Nephron progenitor cell (in vitro differentiated cells): ENCODE measurements around the gene FIGN.

Experiments used
- DNase-seq: peaks from one replicate; pipeline ENCODE4 v3.0.0; 2021
- H3K27ac Mint-ChIP-seq: 2 replicates; pipeline ENCODE4 v1.8.0; 2021; ENCODE audit warnings: mild to moderate bottlenecking, moderate library complexity, mixed read lengths
- H3K27me3 Mint-ChIP-seq: 2 replicates; pipeline ENCODE4 v1.8.0; 2021; ENCODE audit warnings: mild to moderate bottlenecking, low read depth, mixed read lengths; ENCODE audit not compliant: poor library complexity
- H3K36me3 Mint-ChIP-seq: 2 replicates; pipeline ENCODE4 v1.8.0; 2021; ENCODE audit warnings: low read depth, mixed read lengths
- H3K4me1 Mint-ChIP-seq: 2 replicates; pipeline ENCODE4 v1.8.0; 2021; ENCODE audit warnings: mixed read lengths
- H3K4me3 Mint-ChIP-seq: 2 replicates; pipeline ENCODE4 v1.8.0; 2021; ENCODE audit warnings: mild to moderate bottlenecking, moderate library complexity, mixed read lengths
- H3K9me3 Mint-ChIP-seq: 2 replicates; pipeline ENCODE4 v1.8.0; 2021; ENCODE audit warnings: mild to moderate bottlenecking, moderate library complexity, mixed read lengths
- TF ChIP-seq, protein P1 (sequence below): fragments of 200-600 bp; sonication (generic); IDR thresholded peaks from 2 replicates; pipeline ENCODE4 v1.5.0; 2021; ENCODE audit warnings: antibody characterized with exemption

The FIGN gene

DNA sequence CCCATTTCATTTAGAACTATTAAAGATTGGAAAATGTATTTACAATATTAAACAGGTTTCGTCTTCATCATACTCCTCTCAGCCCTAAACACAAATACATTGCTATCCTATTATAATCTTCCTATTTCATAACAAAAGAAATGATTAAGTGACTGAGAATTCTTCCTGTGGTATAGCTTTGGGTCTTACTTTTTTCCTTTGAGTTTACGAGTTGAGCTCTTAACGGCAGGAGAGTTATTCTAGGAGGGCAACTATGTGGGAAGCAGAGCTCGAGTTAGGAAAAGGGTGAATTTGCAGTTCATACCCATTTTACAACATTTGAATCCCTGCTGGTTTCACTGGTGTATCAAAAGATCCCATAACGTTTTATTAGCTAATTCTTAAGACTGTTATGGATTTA is 105.0 kb downstream of the FIGN start:
- DNase-seq = no peak
- H3K4me1 Mint-ChIP-seq = no peaks in the 10 kb centered on the region
- peaks cover 5% of the 10 kb centered on the region for H3K36me3 Mint-ChIP-seq
- H3K9me3 Mint-ChIP-seq = no peaks in the 10 kb centered on the region
- H3K27ac Mint-ChIP-seq = no peak overlapping the region
- TF ChIP-seq, protein P1, sequence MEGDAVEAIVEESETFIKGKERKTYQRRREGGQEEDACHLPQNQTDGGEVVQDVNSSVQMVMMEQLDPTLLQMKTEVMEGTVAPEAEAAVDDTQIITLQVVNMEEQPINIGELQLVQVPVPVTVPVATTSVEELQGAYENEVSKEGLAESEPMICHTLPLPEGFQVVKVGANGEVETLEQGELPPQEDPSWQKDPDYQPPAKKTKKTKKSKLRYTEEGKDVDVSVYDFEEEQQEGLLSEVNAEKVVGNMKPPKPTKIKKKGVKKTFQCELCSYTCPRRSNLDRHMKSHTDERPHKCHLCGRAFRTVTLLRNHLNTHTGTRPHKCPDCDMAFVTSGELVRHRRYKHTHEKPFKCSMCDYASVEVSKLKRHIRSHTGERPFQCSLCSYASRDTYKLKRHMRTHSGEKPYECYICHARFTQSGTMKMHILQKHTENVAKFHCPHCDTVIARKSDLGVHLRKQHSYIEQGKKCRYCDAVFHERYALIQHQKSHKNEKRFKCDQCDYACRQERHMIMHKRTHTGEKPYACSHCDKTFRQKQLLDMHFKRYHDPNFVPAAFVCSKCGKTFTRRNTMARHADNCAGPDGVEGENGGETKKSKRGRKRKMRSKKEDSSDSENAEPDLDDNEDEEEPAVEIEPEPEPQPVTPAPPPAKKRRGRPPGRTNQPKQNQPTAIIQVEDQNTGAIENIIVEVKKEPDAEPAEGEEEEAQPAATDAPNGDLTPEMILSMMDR = no peak
- H3K27me3 Mint-ChIP-seq = no peaks in the 10 kb centered on the region
- H3K4me3 Mint-ChIP-seq = no peak overlapping the region

DNA sequence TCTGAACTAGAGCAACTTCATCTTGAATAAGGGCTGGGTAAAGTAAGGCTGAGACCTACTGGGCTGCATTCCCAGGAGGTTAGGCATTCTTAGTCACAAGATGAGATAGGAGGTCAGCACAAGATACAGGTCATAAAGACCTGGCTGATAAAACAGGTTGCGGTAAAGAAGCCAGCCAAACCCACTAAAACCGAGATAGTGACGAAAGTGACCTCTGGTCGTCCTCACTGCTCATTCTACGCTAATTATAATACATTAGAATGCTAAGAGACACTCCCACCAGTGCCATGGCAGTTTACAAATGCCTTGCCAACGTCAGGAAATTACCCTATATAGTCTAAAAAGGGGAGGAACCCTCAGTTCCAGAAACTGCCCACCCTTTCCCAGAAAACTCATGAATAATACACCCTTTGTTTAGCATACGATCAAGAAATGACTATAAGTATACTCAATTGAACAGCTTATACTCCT is 109.1 kb downstream of the FIGN start:
- Mint-ChIP-seq H3K27ac (no peak overlapping the region), H3K4me1 (peaks cover 7% of the 10 kb centered on the region), H3K27me3 (no peaks in the 10 kb centered on the region), H3K9me3 (no peaks in the 10 kb centered on the region), H3K4me3 (no peak overlapping the region), H3K36me3 (no peaks in the 10 kb centered on the region)
- DNase-seq = no peak
- TF ChIP-seq, protein P1 = no peak

DNA sequence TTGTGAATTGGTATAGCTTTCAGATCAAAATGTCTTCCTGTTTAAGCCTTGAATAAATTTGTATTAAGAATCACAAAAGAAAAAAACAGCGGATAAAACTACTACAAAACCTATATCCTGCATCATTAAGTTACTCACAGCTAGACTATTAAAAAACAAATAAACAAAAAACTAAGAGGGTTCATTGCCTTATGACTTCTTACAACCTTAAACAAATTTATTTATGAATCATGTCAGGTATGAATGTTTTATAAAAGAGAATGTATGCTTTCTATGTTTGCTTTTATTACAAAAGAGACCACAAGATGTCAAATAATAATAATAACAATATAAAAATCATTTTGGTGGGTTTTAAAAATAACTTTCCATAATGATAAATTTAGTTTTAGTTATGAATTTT is 109.6 kb downstream of the FIGN start:
- Mint-ChIP-seq H3K36me3 (no peaks in the 10 kb centered on the region), H3K4me1 (peaks cover 7% of the 10 kb centered on the region), H3K4me3 (no peak overlapping the region), H3K27me3 (no peaks in the 10 kb centered on the region), H3K9me3 (no peaks in the 10 kb centered on the region), H3K27ac (no peak overlapping the region)
- TF ChIP-seq, protein P1 = no peak
- no peak for DNase-seq

DNA sequence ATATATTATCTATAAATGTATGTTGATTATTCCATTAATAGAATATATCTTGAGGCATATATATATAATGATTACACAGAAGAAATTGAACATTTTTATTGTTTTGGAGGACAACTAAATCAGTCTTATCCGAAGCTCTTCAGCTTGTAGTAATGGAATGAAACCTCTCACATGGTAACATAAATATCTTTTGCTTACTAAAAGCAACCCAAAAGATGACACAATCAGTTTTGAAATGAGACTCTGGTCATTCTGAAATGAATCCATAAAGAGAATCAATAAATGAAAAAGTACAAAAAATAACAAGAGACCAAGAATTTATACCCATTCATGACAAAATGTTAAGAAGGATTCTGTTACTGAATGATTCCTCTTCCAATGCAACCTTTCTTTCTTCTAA is 110.2 kb downstream of the FIGN start:
- TF ChIP-seq, protein P1 = no peak
- Mint-ChIP-seq H3K9me3 (no peaks in the 10 kb centered on the region), H3K36me3 (no peaks in the 10 kb centered on the region), H3K4me1 (peaks cover 7% of the 10 kb centered on the region), H3K4me3 (no peak overlapping the region), H3K27ac (no peak overlapping the region), H3K27me3 (no peaks in the 10 kb centered on the region)
- DNase-seq = no peak

DNA sequence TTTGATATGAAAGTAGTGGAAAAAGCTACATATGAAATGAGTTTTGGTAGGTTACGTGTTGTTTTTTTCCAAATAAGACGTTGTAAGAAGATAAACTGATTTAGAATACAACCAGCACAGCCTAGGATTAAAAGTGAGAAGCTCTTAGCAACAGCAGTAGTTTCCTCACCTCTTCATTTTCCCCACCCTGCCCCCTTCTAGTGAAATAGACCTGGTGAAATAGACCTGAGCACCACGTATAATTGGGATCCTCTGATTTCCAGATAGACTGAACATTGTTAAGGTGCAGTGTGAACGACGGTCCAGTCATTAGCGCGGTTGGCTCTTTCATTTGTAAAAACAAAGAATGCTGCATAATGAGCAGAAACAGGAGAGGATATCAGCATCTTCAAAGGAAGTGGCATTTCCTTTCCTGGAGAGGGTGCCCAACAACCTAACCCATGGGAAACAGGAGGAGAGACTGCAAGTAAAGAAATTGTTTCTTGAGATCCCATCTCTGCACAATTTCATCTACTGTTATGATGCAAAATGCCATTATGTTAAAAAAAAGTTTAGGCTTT is 114.3 kb downstream of the FIGN start:
- Mint-ChIP-seq H3K36me3 (no peaks in the 10 kb centered on the region), H3K9me3 (no peaks in the 10 kb centered on the region), H3K27me3 (no peaks in the 10 kb centered on the region), H3K27ac (no peak overlapping the region), H3K4me3 (no peak overlapping the region), H3K4me1 (peaks cover 7% of the 10 kb centered on the region)
- TF ChIP-seq, protein P1 = no peak
- DNase-seq = no peak

DNA sequence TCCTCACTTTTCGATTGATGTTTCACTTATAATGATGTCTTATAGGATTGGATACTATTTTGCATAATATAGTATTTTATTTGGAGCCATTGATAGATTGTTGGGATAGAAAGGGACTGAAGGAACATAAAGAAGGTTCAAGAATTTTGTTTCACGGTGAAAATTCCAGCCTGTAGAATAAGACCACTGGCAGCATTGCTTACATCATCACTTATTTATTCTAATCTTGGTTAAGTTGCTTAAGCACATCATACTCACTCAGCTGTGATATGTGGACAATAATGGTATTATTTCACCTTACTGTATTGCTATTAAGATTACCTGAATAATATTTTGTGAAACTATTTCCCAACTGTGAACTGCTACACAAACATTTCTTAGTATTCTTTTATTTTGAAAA is 118.3 kb downstream of the FIGN start:
- TF ChIP-seq, protein P1 = no peak
- Mint-ChIP-seq H3K4me3 (no peak overlapping the region), H3K4me1 (peaks cover 9% of the 10 kb centered on the region), H3K9me3 (no peaks in the 10 kb centered on the region), H3K27ac (no peak overlapping the region), H3K27me3 (no peaks in the 10 kb centered on the region), H3K36me3 (peaks cover under 1% of the 10 kb centered on the region)
- DNase-seq = no peak
